Panc1 (cell line): ENCODE measurements around the gene MYO7B. TPM values are rescaled to one million over a fixed set of nuclear protein-coding genes. Genes with fewer than 3 reads are reported as not detected.

Experiments used
- ATAC-seq: fragments of 200-7000 bp; cut with Tn5 transposase; 2 replicates; pipeline ENCODE4 v1.9.1; 2020; ENCODE audit warnings: mild to moderate bottlenecking, moderate library complexity
- BruUV-seq: library from RNA; stranded (reverse); fragments of 400-500 nt; replicated peaks from 2 replicates; lab custom pipeline; 2021; lab: Mats Ljungman, UMichigan
- CTCF ChIA-PET: fragments of 300-600 bp; sonication (Branson Sonifier 250); formaldehyde crosslinking; loops from one replicate; lab custom pipeline; 2022; ENCODE audit warnings: antibody characterized with exemption; lab: Charles Lee
- POLR2A ChIA-PET: fragments of 300-600 bp; sonication (Branson Sonifier 250); formaldehyde crosslinking; loops from one replicate; lab custom pipeline; 2022; ENCODE audit warnings: antibody characterized with exemption; lab: Charles Lee
- DNase-seq: peaks from one replicate; pipeline ENCODE4 v3.0.0-alpha.2; 2010; ENCODE audit warnings: low read depth, low spot score
- H3K27ac ChIP-seq: 2 replicates; pipeline ENCODE4 v1.5.1; 2011; ENCODE audit warnings: mild to moderate bottlenecking, low read length, inconsistent platforms
- H3K27me3 ChIP-seq: fragments of 200-500 bp; sonication (Bioruptor generic); 2 replicates; pipeline ENCODE4 v1.6.0; 2014; ENCODE audit warnings: low read length, inconsistent platforms; ENCODE audit not compliant: control insufficient read depth, insufficient read depth
- H3K36me3 ChIP-seq: fragments of 200-500 bp; sonication (Bioruptor generic); 2 replicates; pipeline ENCODE4 v1.5.1; 2014; ENCODE audit warnings: inconsistent platforms, mild to moderate bottlenecking, low read length, moderate library complexity; ENCODE audit not compliant: control insufficient read depth, insufficient read depth
- H3K4me1 ChIP-seq: 2 replicates; pipeline ENCODE4 v1.5.1; 2011; ENCODE audit warnings: inconsistent platforms, mild to moderate bottlenecking, low read length, moderate library complexity; ENCODE audit not compliant: control insufficient read depth, insufficient read depth
- H3K4me3 ChIP-seq, 2 experiments: 2 replicates each; pipeline ENCODE4 v1.5.1; 2011 to 2012; ENCODE audit warnings: low read depth in 2 of 2, low read length in 2 of 2, mild to moderate bottlenecking in 2 of 2, inconsistent platforms in 1 of 2, moderate library complexity in 1 of 2
- H3K9me3 ChIP-seq: fragments of 200-500 bp; sonication (Bioruptor generic); 2 replicates; pipeline ENCODE4 v1.5.1; 2014; ENCODE audit warnings: low read depth, mild to moderate bottlenecking, inconsistent platforms, low read length, moderate library complexity; ENCODE audit not compliant: control insufficient read depth, insufficient read depth
- POLR2AphosphoS5 ChIP-seq: IDR thresholded peaks from 2 replicates; pipeline ENCODE4 v1.6.1; 2012; ENCODE audit warnings: mild to moderate bottlenecking, low read depth, low read length, moderate library complexity
- SIN3A ChIP-seq: IDR thresholded peaks from 2 replicates; pipeline ENCODE4 v1.6.1; 2012; ENCODE audit warnings: low read depth, mild to moderate bottlenecking, low read length, moderate library complexity, borderline replicate concordance; ENCODE audit not compliant: insufficient read depth
- TCF7L2 ChIP-seq: IDR thresholded peaks from 2 replicates; pipeline ENCODE4 v1.6.1; 2011; ENCODE audit warnings: mild to moderate bottlenecking, low read depth, low read length, inconsistent platforms
- in situ Hi-C: cut with HindIII; loops from 2 replicates; pipeline ENCODE4 v1.10.0; 2016; ENCODE audit warnings: low sequenced_read_pairs, low pct_unique_long_range_greater_than_20kb
- intact Hi-C: fragments of 100-400 bp; cut with micrococcal nuclease; formaldehyde crosslinking; loops from one replicate; pipeline ENCODE4 v1.10.0; 2022; ENCODE audit not compliant: unreplicated experiment
- total RNA-seq: library from RNA; stranded (reverse); gene quantifications from one replicate; pipeline ENCODE4 v1.2.1, GENCODE V29; 2021; ENCODE audit not compliant: unreplicated experiment
- TF ChIP-seq, protein P1 (sequence below), 2 experiments: IDR thresholded peaks; 2 replicates each; pipeline ENCODE4 v1.6.1; 2011 to 2012; ENCODE audit warnings: low read depth in 2 of 2, control low read depth in 1 of 2, low read length in 1 of 2, mild to moderate bottlenecking in 1 of 2, moderate library complexity in 1 of 2; ENCODE audit not compliant: insufficient read depth in 1 of 2
- TF ChIP-seq, protein P2 (sequence below): fragments of 450-650 bp; IDR thresholded peaks from 2 replicates; pipeline ENCODE4 v1.5.1; 2017; ENCODE audit warnings: mild to moderate bottlenecking

The MYO7B gene
- total RNA-seq, 1 experiment from 2014 or later, result 0.15 TPM

DNA sequence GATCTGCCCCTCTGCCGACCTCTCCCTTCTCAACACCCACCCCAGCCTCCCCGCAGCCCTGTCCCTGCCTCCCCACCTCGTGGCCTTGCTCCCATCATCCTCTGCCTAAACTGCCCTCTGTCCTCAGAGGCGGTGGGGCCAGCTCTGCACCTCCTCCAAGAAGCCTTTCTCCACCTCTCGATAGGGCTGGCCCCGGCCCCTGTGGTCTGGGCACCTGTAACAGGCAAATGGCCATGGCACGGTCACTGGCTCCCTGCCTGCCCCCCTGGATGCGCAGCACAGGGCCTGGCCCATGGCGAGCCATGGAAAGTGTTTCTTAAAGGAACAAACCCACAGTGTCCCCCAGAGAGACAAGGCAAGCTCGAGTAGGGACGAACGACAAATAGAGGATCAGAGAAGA lies 42.0 kb downstream of the MYO7B start:
- no peak overlapping the region for H3K27ac ChIP-seq
- H3K4me3 ChIP-seq, result no peak overlapping the region
- DNase-seq, result no peak
- H3K9me3 ChIP-seq, result no peaks in the 10 kb centered on the region
- ChIA-PET CTCF (no interaction called here), POLR2A (no interaction called here)
- H3K36me3 ChIP-seq, result no peaks in the 10 kb centered on the region
- no peaks in the 10 kb centered on the region for H3K4me1 ChIP-seq
- in situ Hi-C loops, result no loop called here
- intact Hi-C loops, result no loop called here
- BruUV-seq, result no TSS peak
- no peak for ATAC-seq
- TF ChIP-seq POLR2AphosphoS5 (no peak), TCF7L2 (no peak), SIN3A (no peak)
- TF ChIP-seq, protein P1, sequence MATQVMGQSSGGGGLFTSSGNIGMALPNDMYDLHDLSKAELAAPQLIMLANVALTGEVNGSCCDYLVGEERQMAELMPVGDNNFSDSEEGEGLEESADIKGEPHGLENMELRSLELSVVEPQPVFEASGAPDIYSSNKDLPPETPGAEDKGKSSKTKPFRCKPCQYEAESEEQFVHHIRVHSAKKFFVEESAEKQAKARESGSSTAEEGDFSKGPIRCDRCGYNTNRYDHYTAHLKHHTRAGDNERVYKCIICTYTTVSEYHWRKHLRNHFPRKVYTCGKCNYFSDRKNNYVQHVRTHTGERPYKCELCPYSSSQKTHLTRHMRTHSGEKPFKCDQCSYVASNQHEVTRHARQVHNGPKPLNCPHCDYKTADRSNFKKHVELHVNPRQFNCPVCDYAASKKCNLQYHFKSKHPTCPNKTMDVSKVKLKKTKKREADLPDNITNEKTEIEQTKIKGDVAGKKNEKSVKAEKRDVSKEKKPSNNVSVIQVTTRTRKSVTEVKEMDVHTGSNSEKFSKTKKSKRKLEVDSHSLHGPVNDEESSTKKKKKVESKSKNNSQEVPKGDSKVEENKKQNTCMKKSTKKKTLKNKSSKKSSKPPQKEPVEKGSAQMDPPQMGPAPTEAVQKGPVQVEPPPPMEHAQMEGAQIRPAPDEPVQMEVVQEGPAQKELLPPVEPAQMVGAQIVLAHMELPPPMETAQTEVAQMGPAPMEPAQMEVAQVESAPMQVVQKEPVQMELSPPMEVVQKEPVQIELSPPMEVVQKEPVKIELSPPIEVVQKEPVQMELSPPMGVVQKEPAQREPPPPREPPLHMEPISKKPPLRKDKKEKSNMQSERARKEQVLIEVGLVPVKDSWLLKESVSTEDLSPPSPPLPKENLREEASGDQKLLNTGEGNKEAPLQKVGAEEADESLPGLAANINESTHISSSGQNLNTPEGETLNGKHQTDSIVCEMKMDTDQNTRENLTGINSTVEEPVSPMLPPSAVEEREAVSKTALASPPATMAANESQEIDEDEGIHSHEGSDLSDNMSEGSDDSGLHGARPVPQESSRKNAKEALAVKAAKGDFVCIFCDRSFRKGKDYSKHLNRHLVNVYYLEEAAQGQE (IDR thresholded peaks at IDR 0.05; ENCODE audit: insufficient read depth in 1 of 2, low read depth in 2 of 2, low read length in 1 of 2), result no peak
- TF ChIP-seq, protein P2, sequence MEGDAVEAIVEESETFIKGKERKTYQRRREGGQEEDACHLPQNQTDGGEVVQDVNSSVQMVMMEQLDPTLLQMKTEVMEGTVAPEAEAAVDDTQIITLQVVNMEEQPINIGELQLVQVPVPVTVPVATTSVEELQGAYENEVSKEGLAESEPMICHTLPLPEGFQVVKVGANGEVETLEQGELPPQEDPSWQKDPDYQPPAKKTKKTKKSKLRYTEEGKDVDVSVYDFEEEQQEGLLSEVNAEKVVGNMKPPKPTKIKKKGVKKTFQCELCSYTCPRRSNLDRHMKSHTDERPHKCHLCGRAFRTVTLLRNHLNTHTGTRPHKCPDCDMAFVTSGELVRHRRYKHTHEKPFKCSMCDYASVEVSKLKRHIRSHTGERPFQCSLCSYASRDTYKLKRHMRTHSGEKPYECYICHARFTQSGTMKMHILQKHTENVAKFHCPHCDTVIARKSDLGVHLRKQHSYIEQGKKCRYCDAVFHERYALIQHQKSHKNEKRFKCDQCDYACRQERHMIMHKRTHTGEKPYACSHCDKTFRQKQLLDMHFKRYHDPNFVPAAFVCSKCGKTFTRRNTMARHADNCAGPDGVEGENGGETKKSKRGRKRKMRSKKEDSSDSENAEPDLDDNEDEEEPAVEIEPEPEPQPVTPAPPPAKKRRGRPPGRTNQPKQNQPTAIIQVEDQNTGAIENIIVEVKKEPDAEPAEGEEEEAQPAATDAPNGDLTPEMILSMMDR, result no peak
- H3K27me3 ChIP-seq, result no peaks in the 10 kb centered on the region

DNA sequence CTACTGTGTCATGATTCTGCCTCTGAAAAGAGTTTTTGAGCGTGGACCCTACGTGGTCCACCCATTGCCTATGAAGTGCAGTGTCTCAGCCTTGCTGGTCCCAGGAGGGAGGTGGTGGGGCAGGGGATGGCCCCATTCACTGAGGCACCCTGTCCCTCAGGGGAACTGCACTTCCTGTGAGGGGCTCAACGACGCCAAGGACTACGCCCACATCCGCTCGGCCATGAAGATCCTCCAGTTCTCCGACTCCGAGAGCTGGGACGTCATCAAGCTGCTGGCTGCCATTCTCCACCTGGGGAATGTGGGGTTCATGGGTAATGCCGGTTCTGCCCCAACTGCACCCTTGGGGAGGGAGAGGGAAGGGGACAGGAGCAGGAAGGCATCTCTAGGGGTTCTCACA lies 42.5 kb downstream of the MYO7B start:
- BruUV-seq, result no TSS peak
- Histone ChIP-seq H3K36me3 (no peaks in the 10 kb centered on the region), H3K27me3 (no peaks in the 10 kb centered on the region), H3K9me3 (no peaks in the 10 kb centered on the region), H3K27ac (no peak overlapping the region), H3K4me3 (no peak overlapping the region), H3K4me1 (no peaks in the 10 kb centered on the region)
- intact Hi-C loops (no loop called here), in situ Hi-C loops (no loop called here)
- ChIA-PET POLR2A (interaction anchor here (0.6 kb wide), 1 partner anchor 66 kb away, joined by 3 read pairs; no protein-coding TSS in a partner anchor), CTCF (interaction anchor here (2.6 kb wide), 1 partner anchor 13 kb away, joined by 10 read pairs; no protein-coding TSS in a partner anchor)
- TF ChIP-seq TCF7L2, result no peak
- TF ChIP-seq, protein P2, result no peak
- no peak for TF ChIP-seq POLR2AphosphoS5
- ATAC-seq (no peak), DNase-seq (no peak)
